BE2C (cell line): ENCODE measurements around the gene PID1.

Experiments
- DNase-seq: peaks from one replicate; pipeline ENCODE4 v3.0.0-alpha.2; 2020
- H3K27me3 ChIP-seq: fragments of 250-450 bp; sonication (Bioruptor Pico); 2 replicates; pipeline ENCODE4 v1.5.1; 2020; ENCODE audit warnings: mild to moderate bottlenecking
- H3K36me3 ChIP-seq: fragments of 250-450 bp; sonication (Bioruptor Pico); 2 replicates; pipeline ENCODE4 v1.5.1; 2020; ENCODE audit warnings: mild to moderate bottlenecking
- H3K4me1 ChIP-seq: fragments of 250-450 bp; sonication (Bioruptor Pico); 2 replicates; pipeline ENCODE4 v1.5.1; 2020
- H3K4me3 ChIP-seq: 2 replicates; pipeline ENCODE4 v1.5.1; 2011; ENCODE audit warnings: low read depth, low read length
- H3K9me3 ChIP-seq: fragments of 250-450 bp; sonication (Bioruptor Pico); 2 replicates; pipeline ENCODE4 v1.5.1; 2020
- CTCF ChIP-seq: IDR thresholded peaks from 2 replicates; pipeline ENCODE4 v1.5.1; 2012; ENCODE audit warnings: mild to moderate bottlenecking, low read depth, low read length

Gene PID1

GRCh38 chr2:229173825-229174359 is 97.2 kb downstream of the PID1 start:
- no peaks in the 10 kb centered on the region for H3K36me3 ChIP-seq
- no peak for DNase-seq
- no peak overlapping the region for H3K4me3 ChIP-seq
- no peaks in the 10 kb centered on the region for H3K27me3 ChIP-seq
- H3K9me3 ChIP-seq: no peaks in the 10 kb centered on the region
- no peaks in the 10 kb centered on the region for H3K4me1 ChIP-seq
- TF ChIP-seq CTCF: no peak

- Histone ChIP-seq H3K4me1 (no peaks in the 10 kb centered on the region), H3K4me3 (no peak overlapping the region), H3K27me3 (no peaks in the 10 kb centered on the region), H3K9me3 (no peaks in the 10 kb centered on the region), H3K36me3 (no peaks in the 10 kb centered on the region)
- TF ChIP-seq CTCF: no peak
- DNase-seq: no peak
These were observed 100.2 kb downstream of the PID1 start for GRCh38 chr2:229170916-229171315.

GRCh38 chr2:229170171-229170570 is 100.9 kb downstream of the PID1 start:
- no peak for DNase-seq
- H3K4me1 ChIP-seq: no peaks in the 10 kb centered on the region
- H3K36me3 ChIP-seq: no peaks in the 10 kb centered on the region
- H3K27me3 ChIP-seq: no peaks in the 10 kb centered on the region
- no peaks in the 10 kb centered on the region for H3K9me3 ChIP-seq
- no peak overlapping the region for H3K4me3 ChIP-seq
- TF ChIP-seq CTCF: no peak

GRCh38 chr2:229169751-229170150 is 101.3 kb downstream of the PID1 start:
- H3K36me3 ChIP-seq: no peaks in the 10 kb centered on the region
- no peak for DNase-seq
- no peak overlapping the region for H3K4me3 ChIP-seq
- no peaks in the 10 kb centered on the region for H3K4me1 ChIP-seq
- no peak for TF ChIP-seq CTCF
- no peaks in the 10 kb centered on the region for H3K27me3 ChIP-seq
- H3K9me3 ChIP-seq: no peaks in the 10 kb centered on the region

- no peak for DNase-seq
- Histone ChIP-seq H3K4me1 (no peaks in the 10 kb centered on the region), H3K27me3 (no peaks in the 10 kb centered on the region), H3K4me3 (no peak overlapping the region), H3K9me3 (no peaks in the 10 kb centered on the region), H3K36me3 (no peaks in the 10 kb centered on the region)
- TF ChIP-seq CTCF: no peak
These were observed 106.4 kb downstream of the PID1 start for GRCh38 chr2:229164545-229165249.

GRCh38 chr2:229163893-229164292 is 107.2 kb downstream of the PID1 start:
- DNase-seq: no peak
- Histone ChIP-seq H3K4me1 (no peaks in the 10 kb centered on the region), H3K27me3 (no peaks in the 10 kb centered on the region), H3K4me3 (no peak overlapping the region), H3K36me3 (no peaks in the 10 kb centered on the region), H3K9me3 (no peaks in the 10 kb centered on the region)
- TF ChIP-seq CTCF: no peak
